ENCODE measurements around the gene NGFR. TPM values are rescaled to one million over a fixed set of nuclear protein-coding genes. Genes with fewer than 3 reads are reported as not detected.

Gene NGFR
- total and polyA plus RNA-seq, 2 experiments from 2014 or later = 0.43 to 0.81 TPM

GRCh38 chr17:49486012-49486641, 9.0 kb upstream of the NGFR start:
- Histone ChIP-seq H3K36me3 (ENCODE audit: low read depth) (no peaks in the 10 kb centered on the region), H3K9me2 (ENCODE audit: insufficient read depth) (no peaks in the 10 kb centered on the region), H3K4me3 (no peak overlapping the region), H4K20me1 (ENCODE audit: insufficient read depth) (no peaks in the 10 kb centered on the region), H3K4me1 (ENCODE audit: insufficient read depth) (no peaks in the 10 kb centered on the region), H3K9me3 (ENCODE audit: low read depth) (no peaks in the 10 kb centered on the region), H3K9ac (no peak overlapping the region), H3K4me2 (ENCODE audit: unreplicated experiment) (no peak overlapping the region), H3K79me2 (ENCODE audit: insufficient read depth) (no peaks in the 10 kb centered on the region), H3F3A (ENCODE audit: insufficient read depth) (no peaks in the 10 kb centered on the region), H3K27me3 (replicated peaks; ENCODE audit: insufficient read depth) (peaks cover 34% of the 10 kb centered on the region), H2AFZ (no peak overlapping the region), H3K27ac (no peak overlapping the region)
- DNase-seq = no peak
- 24 to 30% methylated on average over 12 to 13 of the region's 13 CpGs for WGBS, 2 experiments (ENCODE audit: low coverage in 1 of 2, low lambda C conversion rate in 2 of 2, missing lambda C conversion rate in 2 of 2)
- no peak for TF ChIP-seq EZH2phosphoT487 (IDR thresholded peaks at IDR 0.05; ENCODE audit: insufficient read depth, low read depth)
- TF ChIP-seq EZH2 (IDR thresholded peaks at IDR 0.05; ENCODE audit: insufficient read depth, poor library complexity, severe bottlenecking) = no peak
- in situ Hi-C loops (cut with MboI) = no loop called here

GRCh38 chr17:49487183-49487582, 7.9 kb upstream of the NGFR start:
- Histone ChIP-seq H3K9me3 (ENCODE audit: low read depth) (no peaks in the 10 kb centered on the region), H3K9me2 (ENCODE audit: insufficient read depth) (no peaks in the 10 kb centered on the region), H3K4me2 (ENCODE audit: unreplicated experiment) (no peak overlapping the region), H3K4me3 (no peak overlapping the region), H2AFZ (no peak overlapping the region), H3K27me3 (replicated peaks; ENCODE audit: insufficient read depth) (peaks cover 34% of the 10 kb centered on the region), H3K4me1 (ENCODE audit: insufficient read depth) (no peaks in the 10 kb centered on the region), H3F3A (ENCODE audit: insufficient read depth) (no peaks in the 10 kb centered on the region), H3K27ac (no peak overlapping the region), H3K36me3 (ENCODE audit: low read depth) (no peaks in the 10 kb centered on the region), H3K79me2 (ENCODE audit: insufficient read depth) (no peaks in the 10 kb centered on the region), H3K9ac (no peak overlapping the region), H4K20me1 (ENCODE audit: insufficient read depth) (no peaks in the 10 kb centered on the region)
- no peak for DNase-seq
- in situ Hi-C loops (cut with MboI) = no loop called here
- WGBS, 2 experiments (ENCODE audit: low coverage in 1 of 2, low lambda C conversion rate in 2 of 2, missing lambda C conversion rate in 2 of 2) = 60 to 61% methylated on average over 8 of the region's 8 CpGs
- no peak for TF ChIP-seq EZH2phosphoT487 (IDR thresholded peaks at IDR 0.05; ENCODE audit: insufficient read depth, low read depth)
- TF ChIP-seq EZH2 (IDR thresholded peaks at IDR 0.05; ENCODE audit: insufficient read depth, poor library complexity, severe bottlenecking) = no peak

GRCh38 chr17:49488612-49489011, 6.5 kb upstream of the NGFR start:
- TF ChIP-seq EZH2 (IDR thresholded peaks at IDR 0.05; ENCODE audit: insufficient read depth, poor library complexity, severe bottlenecking) = no peak
- TF ChIP-seq EZH2phosphoT487 (IDR thresholded peaks at IDR 0.05; ENCODE audit: insufficient read depth, low read depth) = no peak
- no peak overlapping the region for H3K4me3 ChIP-seq
- no peak overlapping the region for H3K4me2 ChIP-seq (ENCODE audit: unreplicated experiment)
- H3K9ac ChIP-seq = no peak overlapping the region
- DNase-seq = no peak
- peaks cover 29% of the 10 kb centered on the region for H3K27me3 ChIP-seq (replicated peaks; ENCODE audit: insufficient read depth)
- no peaks in the 10 kb centered on the region for H3K4me1 ChIP-seq (ENCODE audit: insufficient read depth)
- in situ Hi-C loops (cut with MboI) = no loop called here
- H3F3A ChIP-seq (ENCODE audit: insufficient read depth) = no peaks in the 10 kb centered on the region
- no peaks in the 10 kb centered on the region for H4K20me1 ChIP-seq (ENCODE audit: insufficient read depth)
- no peaks in the 10 kb centered on the region for H3K79me2 ChIP-seq (ENCODE audit: insufficient read depth)
- no peaks in the 10 kb centered on the region for H3K9me3 ChIP-seq (ENCODE audit: low read depth)
- no peak overlapping the region for H2AFZ ChIP-seq
- no peak overlapping the region for H3K27ac ChIP-seq
- WGBS, 2 experiments (ENCODE audit: low coverage in 1 of 2, low lambda C conversion rate in 2 of 2, missing lambda C conversion rate in 2 of 2) = 65 to 75% methylated on average over 8 of the region's 8 CpGs
- no peaks in the 10 kb centered on the region for H3K9me2 ChIP-seq (ENCODE audit: insufficient read depth)
- H3K36me3 ChIP-seq (ENCODE audit: low read depth) = no peaks in the 10 kb centered on the region

- Histone ChIP-seq H3K4me1 (ENCODE audit: insufficient read depth) (no peaks in the 10 kb centered on the region), H2AFZ (no peak overlapping the region), H3K9me3 (ENCODE audit: low read depth) (no peaks in the 10 kb centered on the region), H3K4me3 (no peak overlapping the region), H3K27ac (no peak overlapping the region), H3K4me2 (ENCODE audit: unreplicated experiment) (no peak overlapping the region), H3K79me2 (ENCODE audit: insufficient read depth) (no peaks in the 10 kb centered on the region), H3K27me3 (replicated peaks; ENCODE audit: insufficient read depth) (peaks cover 34% of the 10 kb centered on the region), H3F3A (ENCODE audit: insufficient read depth) (no peaks in the 10 kb centered on the region), H3K9ac (no peak overlapping the region), H4K20me1 (ENCODE audit: insufficient read depth) (no peaks in the 10 kb centered on the region), H3K9me2 (ENCODE audit: insufficient read depth) (no peaks in the 10 kb centered on the region), H3K36me3 (ENCODE audit: low read depth) (no peaks in the 10 kb centered on the region)
- WGBS, 2 experiments (ENCODE audit: low coverage in 1 of 2, low lambda C conversion rate in 2 of 2, missing lambda C conversion rate in 2 of 2) = 47 to 50% methylated on average over 4 of the region's 4 CpGs
- TF ChIP-seq EZH2phosphoT487 (IDR thresholded peaks at IDR 0.05; ENCODE audit: insufficient read depth, low read depth) (no peak), EZH2 (IDR thresholded peaks at IDR 0.05; ENCODE audit: insufficient read depth, poor library complexity, severe bottlenecking) (no peak)
- in situ Hi-C loops (cut with MboI) = no loop called here
- no peak for DNase-seq
Measured at GRCh38 chr17:49489348-49489747, 5.7 kb upstream of the NGFR start.
